ENCODE data around the gene SYAP1.

DNA sequence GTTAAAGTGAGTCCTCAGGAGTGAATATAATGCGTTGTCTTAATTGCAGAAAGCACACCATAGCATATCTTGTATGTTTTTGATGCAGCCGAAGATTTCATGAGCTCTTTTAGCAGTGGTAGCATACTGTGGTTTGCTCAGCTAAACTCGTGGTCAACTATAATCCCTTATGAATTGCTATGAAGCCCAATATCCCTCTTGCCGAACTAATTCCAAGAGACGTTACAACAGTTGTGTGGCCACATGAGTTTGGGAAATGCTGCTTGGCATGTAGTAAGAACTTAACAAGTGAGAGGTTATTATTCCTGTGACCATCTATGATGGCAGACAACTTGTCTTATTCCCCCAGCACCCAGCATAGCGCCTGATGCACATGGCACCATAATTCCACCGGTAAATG lies 30.7 kb downstream of the SYAP1 start:
- TF ChIP-seq YY1 (IDR thresholded peaks at IDR 0.05; ENCODE audit: low read depth, low read length) (no peak), BRCA1 (IDR thresholded peaks at IDR 0.05; ENCODE audit: low read depth, low read length) (no peak), NANOG (IDR thresholded peaks at IDR 0.05; ENCODE audit: insufficient read depth, low read depth, low read length, poor library complexity, severe bottlenecking) (no peak), USF2 (IDR thresholded peaks at IDR 0.05; ENCODE audit: low read length) (no peak), CEBPB (IDR thresholded peaks at IDR 0.05; ENCODE audit: low read depth, low read length) (no peak), CTCF (IDR thresholded peaks at IDR 0.05; ENCODE audit: control extremely low read depth in 1 of 3, insufficient read depth in 1 of 3, low read depth in 1 of 3, low read length in 3 of 3) (no peak)
- TF ChIP-seq, protein P1, sequence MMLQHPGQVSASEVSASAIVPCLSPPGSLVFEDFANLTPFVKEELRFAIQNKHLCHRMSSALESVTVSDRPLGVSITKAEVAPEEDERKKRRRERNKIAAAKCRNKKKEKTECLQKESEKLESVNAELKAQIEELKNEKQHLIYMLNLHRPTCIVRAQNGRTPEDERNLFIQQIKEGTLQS (IDR thresholded peaks at IDR 0.05; ENCODE audit: insufficient read depth, low read depth, low read length) = no peak
- TF ChIP-seq, protein P2, sequence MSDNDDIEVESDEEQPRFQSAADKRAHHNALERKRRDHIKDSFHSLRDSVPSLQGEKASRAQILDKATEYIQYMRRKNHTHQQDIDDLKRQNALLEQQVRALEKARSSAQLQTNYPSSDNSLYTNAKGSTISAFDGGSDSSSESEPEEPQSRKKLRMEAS (IDR thresholded peaks at IDR 0.05) = no peak
